Lower lobe of right lung (tissue), 2 donors: ENCODE data around the gene PTPRT. TPM values are rescaled to one million over a fixed set of nuclear protein-coding genes. Genes with fewer than 3 reads are reported as not detected.

Experiments used
- ATAC-seq, 2 donors: fragments of 200-7000 bp; cut with Tn5 transposase; one replicate each; pipeline ENCODE4 v1.9.1; 2020 to 2022; ENCODE audit warnings: mild to moderate bottlenecking in 2 of 2, moderate library complexity in 2 of 2
- DNase-seq: peaks from one replicate; pipeline ENCODE4 v3.0.0-alpha.2; 2020
- H3K27ac ChIP-seq: fragments of 200-600 bp; one replicate; pipeline ENCODE4 v1.8.0; 2022
- H3K27me3 ChIP-seq: fragments of 200-600 bp; one replicate; pipeline ENCODE4 v1.8.0; 2022; ENCODE audit warnings: low read depth
- H3K36me3 ChIP-seq: fragments of 200-600 bp; one replicate; pipeline ENCODE4 v1.8.0; 2022; ENCODE audit warnings: mild to moderate bottlenecking
- H3K4me1 ChIP-seq: fragments of 200-600 bp; one replicate; pipeline ENCODE4 v1.8.0; 2022
- H3K4me3 ChIP-seq: fragments of 200-600 bp; one replicate; pipeline ENCODE4 v1.8.0; 2022; ENCODE audit warnings: mild to moderate bottlenecking
- H3K9me3 ChIP-seq: fragments of 200-600 bp; one replicate; pipeline ENCODE4 v1.8.0; 2022
- CTCF ChIP-seq: fragments of 200-600 bp; IDR thresholded peaks from one replicate; pipeline ENCODE4 v1.8.0; 2022; ENCODE audit warnings: antibody characterized with exemption, mild to moderate bottlenecking
- intact Hi-C: fragments of 100-400 bp; cut with DNase I; formaldehyde crosslinking; loops from one replicate; pipeline ENCODE4 v1.11.0; 2022
- total RNA-seq: library from RNA; stranded (reverse); fragmentation: NEBNext Ultra II Directional; extraction: Animal tissue kit (Norgen Biotek cat#: 25700); gene quantifications from one replicate; pipeline ENCODE4 v1.2.1, GENCODE V29; 2021
- donor health status: DM: no; HTN: yes; CAD: no; lungs with severe emphysema.

The PTPRT gene
- total RNA-seq, 1 donor from 2014 or later = 8.0 TPM

DNA sequence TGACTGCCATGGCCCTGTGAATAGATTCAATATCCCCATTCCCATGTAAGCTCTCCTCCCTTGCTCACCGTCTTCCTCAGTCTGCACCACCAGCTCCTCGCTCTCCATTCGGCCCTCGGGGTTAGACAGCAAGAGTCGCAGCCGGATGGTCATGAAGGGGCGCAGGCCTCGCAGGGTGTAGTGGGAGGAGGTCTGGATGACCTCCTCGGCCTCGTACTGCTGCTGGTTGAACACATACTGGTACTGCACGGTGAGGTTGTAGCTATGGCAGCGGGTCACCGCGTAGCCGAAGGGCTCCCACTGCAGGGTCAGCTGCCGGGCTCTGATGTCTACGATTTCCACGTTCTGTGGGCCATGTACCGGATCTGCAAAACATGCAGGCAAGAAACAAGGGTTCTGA, 717.5 kb downstream of the PTPRT start:
- no peak overlapping the region for H3K27ac ChIP-seq
- H3K4me1 ChIP-seq = no peaks in the 10 kb centered on the region
- H3K9me3 ChIP-seq = no peaks in the 10 kb centered on the region
- no peak overlapping the region for H3K4me3 ChIP-seq
- H3K27me3 ChIP-seq = no peaks in the 10 kb centered on the region
- no peaks in the 10 kb centered on the region for H3K36me3 ChIP-seq
- no peak for DNase-seq
- TF ChIP-seq CTCF = no peak
- intact Hi-C loops = no loop called here
- ATAC-seq = peak in 1 of 2 donors; percentile 42

DNA sequence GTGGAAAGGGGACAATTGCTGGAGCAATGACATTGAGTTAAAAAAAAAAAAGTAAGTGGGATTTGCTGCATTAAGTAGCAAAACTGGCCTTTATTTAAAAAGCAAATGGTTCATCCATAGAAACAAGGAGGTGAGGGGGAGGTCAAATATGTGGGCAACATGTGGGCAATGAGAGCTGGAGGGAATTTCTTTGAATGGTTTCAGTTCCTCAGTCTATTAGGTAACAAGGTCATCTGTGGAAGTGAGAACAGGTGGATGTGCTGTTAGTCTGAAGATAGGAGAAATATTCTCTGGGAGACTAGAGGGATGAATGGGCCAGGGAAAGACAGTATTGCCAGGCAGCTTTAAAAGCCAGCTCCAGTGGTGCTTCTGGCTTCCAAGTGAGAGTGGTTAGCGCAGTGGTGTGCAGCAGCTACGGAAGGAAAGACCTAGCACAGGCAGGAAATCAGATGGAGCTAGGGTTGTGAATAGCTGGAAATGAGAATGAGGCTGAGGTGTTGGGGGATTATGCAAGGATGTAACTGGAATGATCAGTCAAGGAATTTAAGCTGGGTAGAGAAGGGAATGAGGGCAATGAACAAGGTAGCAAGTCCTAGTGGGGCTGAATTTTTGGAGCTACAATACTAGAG, 727.6 kb downstream of the PTPRT start:
- ATAC-seq = no peak
- TF ChIP-seq CTCF = no peak
- H3K27ac ChIP-seq = no peak overlapping the region
- no peaks in the 10 kb centered on the region for H3K27me3 ChIP-seq
- DNase-seq = no peak
- H3K4me3 ChIP-seq = no peak overlapping the region
- H3K4me1 ChIP-seq = no peaks in the 10 kb centered on the region
- intact Hi-C loops = no loop called here
- no peaks in the 10 kb centered on the region for H3K36me3 ChIP-seq
- H3K9me3 ChIP-seq = no peaks in the 10 kb centered on the region

DNA sequence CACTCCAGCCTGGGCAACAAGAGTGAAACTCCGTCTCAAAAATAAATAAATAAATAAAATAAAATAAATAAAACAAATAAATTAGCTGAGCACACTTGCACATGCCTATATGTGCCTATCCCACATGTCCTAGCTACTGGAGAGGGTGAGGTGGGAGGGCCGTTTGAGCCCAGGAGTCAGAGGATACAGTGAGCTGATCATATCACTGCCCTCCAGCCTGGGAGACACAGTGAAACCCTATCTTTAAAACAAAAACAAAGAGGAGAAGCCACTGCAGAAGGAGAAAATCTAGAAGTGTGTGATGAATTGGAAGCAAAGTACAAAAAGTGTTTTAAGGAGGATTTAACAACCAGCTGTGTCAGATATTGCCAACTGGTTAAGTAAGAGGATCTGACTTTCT, 728.4 kb downstream of the PTPRT start:
- no peak for TF ChIP-seq CTCF
- no peaks in the 10 kb centered on the region for H3K4me1 ChIP-seq
- intact Hi-C loops = no loop called here
- no peaks in the 10 kb centered on the region for H3K27me3 ChIP-seq
- H3K27ac ChIP-seq = no peak overlapping the region
- DNase-seq (no peak), ATAC-seq (no peak)
- no peaks in the 10 kb centered on the region for H3K9me3 ChIP-seq
- H3K4me3 ChIP-seq = no peak overlapping the region
- no peaks in the 10 kb centered on the region for H3K36me3 ChIP-seq

- no peak overlapping the region for H3K4me3 ChIP-seq
- ATAC-seq (no peak), DNase-seq (no peak)
- intact Hi-C loops = no loop called here
- no peaks in the 10 kb centered on the region for H3K9me3 ChIP-seq
- no peak for TF ChIP-seq CTCF
- H3K36me3 ChIP-seq = no peaks in the 10 kb centered on the region
- H3K27ac ChIP-seq = no peak overlapping the region
- no peaks in the 10 kb centered on the region for H3K27me3 ChIP-seq
- no peaks in the 10 kb centered on the region for H3K4me1 ChIP-seq
These were observed 742.4 kb downstream of the PTPRT start for GRCh38 chr20:42447270-42447669.

GRCh38 chr20:42444799-42445198, 744.9 kb downstream of the PTPRT start:
- H3K27me3 ChIP-seq = no peaks in the 10 kb centered on the region
- no peak overlapping the region for H3K27ac ChIP-seq
- H3K9me3 ChIP-seq = no peaks in the 10 kb centered on the region
- no peak for ATAC-seq
- no peak for TF ChIP-seq CTCF
- H3K4me3 ChIP-seq = no peak overlapping the region
- intact Hi-C loops = no loop called here
- DNase-seq = no peak
- H3K36me3 ChIP-seq = no peaks in the 10 kb centered on the region
- H3K4me1 ChIP-seq = no peaks in the 10 kb centered on the region
